Kidney (tissue), 14 donors: Measurements from ENCODE around the gene PLSCR3. TPM values are rescaled to one million over a fixed set of nuclear protein-coding genes. Genes with fewer than 3 reads are reported as not detected.
A peak's percentile ranks its signal among the peaks of the same experiment; 100 is the strongest.

Experiments
- DNase-seq, 5 donors: peaks; one replicate each; pipeline ENCODE4 v3.0.0-alpha.2; 2013 to 2020
- FAIRE-seq: peaks from 2 replicates; lab custom pipeline; 2012; peaks lifted over from hg19 to GRCh38; lab: Jason Lieb, UNC
- H3K27ac ChIP-seq, 2 donors: one replicate each; pipeline ENCODE4 v1.7.0; 2013; ENCODE audit warnings: low read depth in 2 of 2, low read length in 2 of 2, inconsistent platforms in 1 of 2
- H3K27me3 ChIP-seq: one replicate; pipeline ENCODE4 v1.7.1; 2013; ENCODE audit warnings: low read length, inconsistent platforms; ENCODE audit not compliant: control insufficient read depth, insufficient read depth
- H3K36me3 ChIP-seq, 3 donors: one replicate each; pipeline versions ENCODE4 v1.7.0 to v1.7.1; 2013; ENCODE audit warnings: low read length in 3 of 3, control low read depth in 1 of 3, inconsistent platforms in 1 of 3; ENCODE audit not compliant: insufficient read depth in 3 of 3, control insufficient read depth in 2 of 3
- H3K4me1 ChIP-seq, 3 donors: one replicate each; pipeline versions ENCODE4 v1.7.0 to v1.7.1; 2013; ENCODE audit warnings: low read length in 3 of 3, inconsistent platforms in 1 of 3, low read depth in 1 of 3; ENCODE audit not compliant: control insufficient read depth in 2 of 3, insufficient read depth in 2 of 3
- H3K4me3 ChIP-seq, 3 donors: one replicate each; pipeline versions ENCODE4 v1.7.0 to v1.8.1; 2013; ENCODE audit warnings: low read length in 3 of 3, control low read depth in 1 of 3, inconsistent platforms in 1 of 3
- H3K9ac ChIP-seq, 3 donors: one replicate each; pipeline versions ENCODE4 v1.7.0 to v1.7.1; 2013; ENCODE audit warnings: low read length in 3 of 3, control low read depth in 1 of 3, inconsistent platforms in 1 of 3
- H3K9me3 ChIP-seq, 3 donors: one replicate each; pipeline versions ENCODE4 v1.7.0 to v1.7.1; 2013; ENCODE audit warnings: low read length in 3 of 3, control low read depth in 1 of 3, inconsistent platforms in 1 of 3; ENCODE audit not compliant: control insufficient read depth in 2 of 3, insufficient read depth in 1 of 3
- intact Hi-C: fragments of 100-400 bp; cut with DNase I; formaldehyde crosslinking; loops from one replicate; pipeline ENCODE4 v1.11.1; 2022
- polyA plus RNA-seq: library from polyadenylated mRNA; stranded (reverse); fragments of 350-450 nt; fragmentation: Illumina TruSeq; extraction: RNeasy Lipid Tissue Mini Kit (QIAGEN cat#74804); gene quantifications from one replicate; pipeline ENCODE4 v1.2.3, GENCODE V29; 2014; ENCODE audit warnings: low read depth, low replicate concordance; ENCODE audit not compliant: insufficient read depth
- total RNA-seq: library from RNA; stranded (reverse); fragmentation: NEBNext Ultra II Directional; extraction: Animal tissue kit (Norgen Biotek cat#: 25700); gene quantifications from one replicate; pipeline ENCODE4 v1.2.1, GENCODE V29; 2021
- TF ChIP-seq, protein P1 (sequence below): IDR thresholded peaks from 3 replicates; pipeline ENCODE4 v1.5.1; 2012; ENCODE audit warnings: mild to moderate bottlenecking, moderate library complexity, borderline replicate concordance; ENCODE audit not compliant: insufficient read depth; ENCODE audit errors: extremely low read depth
- donor health status: control.
- donor health status: control.
- donor health status: control.
- donor health status: control.
- donor health status: control.
- donor health status: DM: yes; HTN: yes; CAD: no.
- donor health status: Normal renal cell carcinoma (clear cell type).

PLSCR3 gene
- total and polyA plus RNA-seq, 2 donors from 2014 or later: 26.4 to 35.0 TPM

DNA sequence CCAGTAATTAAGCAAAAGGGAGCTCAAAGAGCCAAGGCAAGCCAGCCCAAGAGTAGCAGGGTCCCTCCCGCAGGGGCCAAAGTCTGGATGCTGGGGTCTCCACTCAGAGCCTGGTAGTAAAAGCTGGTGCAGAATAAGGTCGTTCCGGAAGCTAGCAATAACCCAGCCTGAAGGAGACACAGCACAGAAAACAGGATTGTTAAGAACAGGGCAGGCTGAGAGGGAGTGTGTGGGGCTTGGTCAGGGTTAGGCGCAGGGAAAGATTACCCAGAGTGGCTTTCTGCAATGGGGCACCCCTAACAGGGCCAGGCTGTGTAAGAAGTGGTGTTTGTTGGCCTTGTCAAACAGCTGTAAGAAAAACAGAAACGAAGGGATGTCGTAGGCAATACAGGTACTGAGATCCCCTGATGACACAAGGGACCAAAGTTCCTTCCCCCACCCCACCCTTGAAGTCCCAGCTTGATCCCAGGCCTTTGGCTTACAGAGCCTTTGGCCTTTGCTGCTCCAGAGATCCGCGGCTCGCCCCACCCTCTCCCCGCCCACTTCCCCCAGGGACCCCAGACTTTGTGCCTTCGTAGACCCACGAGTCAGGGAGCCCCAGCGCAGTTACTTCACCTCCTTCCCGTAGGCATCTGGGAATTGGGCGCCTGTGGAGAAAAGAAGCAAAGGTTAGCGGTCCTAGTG is 8.9 kb upstream of the PLSCR3 start:
- TF ChIP-seq, protein P1, sequence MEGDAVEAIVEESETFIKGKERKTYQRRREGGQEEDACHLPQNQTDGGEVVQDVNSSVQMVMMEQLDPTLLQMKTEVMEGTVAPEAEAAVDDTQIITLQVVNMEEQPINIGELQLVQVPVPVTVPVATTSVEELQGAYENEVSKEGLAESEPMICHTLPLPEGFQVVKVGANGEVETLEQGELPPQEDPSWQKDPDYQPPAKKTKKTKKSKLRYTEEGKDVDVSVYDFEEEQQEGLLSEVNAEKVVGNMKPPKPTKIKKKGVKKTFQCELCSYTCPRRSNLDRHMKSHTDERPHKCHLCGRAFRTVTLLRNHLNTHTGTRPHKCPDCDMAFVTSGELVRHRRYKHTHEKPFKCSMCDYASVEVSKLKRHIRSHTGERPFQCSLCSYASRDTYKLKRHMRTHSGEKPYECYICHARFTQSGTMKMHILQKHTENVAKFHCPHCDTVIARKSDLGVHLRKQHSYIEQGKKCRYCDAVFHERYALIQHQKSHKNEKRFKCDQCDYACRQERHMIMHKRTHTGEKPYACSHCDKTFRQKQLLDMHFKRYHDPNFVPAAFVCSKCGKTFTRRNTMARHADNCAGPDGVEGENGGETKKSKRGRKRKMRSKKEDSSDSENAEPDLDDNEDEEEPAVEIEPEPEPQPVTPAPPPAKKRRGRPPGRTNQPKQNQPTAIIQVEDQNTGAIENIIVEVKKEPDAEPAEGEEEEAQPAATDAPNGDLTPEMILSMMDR: no peak
- intact Hi-C loops: no loop called here
- peak in 3 of 5 donors; percentile 67 to 90 (median 74) for DNase-seq
- Histone ChIP-seq H3K9ac (peak overlapping the region; percentile 12 to 77 (median 47)), H3K27me3 (no peaks in the 10 kb centered on the region), H3K4me1 (peaks cover 0 to 6% (median 6%) of the 10 kb centered on the region in 3 donors), H3K4me3 (peak overlapping the region; percentile 48 to 84 (median 72)), H3K36me3 (no peaks in the 10 kb centered on the region), H3K9me3 (no peaks in the 10 kb centered on the region), H3K27ac (peak overlapping the region; percentile 79 to 88)
- FAIRE-seq: no peak

DNA sequence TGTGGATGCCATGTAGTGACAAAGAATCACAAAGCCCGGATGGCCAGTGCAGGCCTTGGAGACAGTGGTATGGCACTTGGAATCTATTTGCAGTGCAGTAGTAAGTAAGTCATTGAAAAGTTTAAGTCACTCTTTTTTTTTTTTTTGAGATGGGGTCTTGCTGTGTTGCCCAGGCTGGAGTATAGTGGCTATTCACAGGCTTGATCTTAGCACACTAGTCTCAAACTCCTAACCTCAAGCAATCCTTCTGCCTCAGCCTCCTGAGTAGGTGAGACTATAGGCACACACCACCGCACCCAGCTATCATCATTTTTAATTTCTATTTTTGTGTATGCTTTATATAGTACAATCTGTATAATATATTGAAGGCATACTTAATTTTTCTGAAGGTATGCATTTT is 4.3 kb upstream of the PLSCR3 start:
- no peak overlapping the region for H3K9ac ChIP-seq
- peaks cover 0 to 10% (median 6%) of the 10 kb centered on the region in 3 donors for H3K4me1 ChIP-seq
- no peak overlapping the region for H3K4me3 ChIP-seq
- TF ChIP-seq, protein P1: no peak
- DNase-seq (no peak), FAIRE-seq (no peak)
- intact Hi-C loops: no loop called here
- H3K36me3 ChIP-seq: no peaks in the 10 kb centered on the region
- H3K27ac ChIP-seq: no peak overlapping the region
- no peaks in the 10 kb centered on the region for H3K27me3 ChIP-seq
- no peaks in the 10 kb centered on the region for H3K9me3 ChIP-seq

DNA sequence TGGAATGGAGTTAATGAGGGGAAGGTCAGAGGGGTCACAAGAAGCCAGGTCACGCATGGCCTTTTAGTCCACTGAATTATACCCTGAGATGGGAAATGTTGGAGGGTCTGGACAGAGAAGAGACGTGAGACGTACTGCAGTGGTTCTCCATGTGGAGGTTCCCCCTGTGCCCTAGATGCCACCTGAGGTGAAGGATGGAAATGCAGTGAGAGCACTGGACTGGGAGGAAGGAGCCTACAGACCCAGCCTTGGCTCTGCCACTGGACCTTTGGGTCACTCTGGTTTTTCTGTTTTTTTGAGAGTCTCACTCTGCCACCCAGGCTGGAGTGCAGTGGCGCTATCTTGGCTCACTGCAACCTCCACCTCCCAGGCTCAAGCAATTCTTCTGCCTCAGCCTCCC is 1.8 kb upstream of the PLSCR3 start:
- FAIRE-seq: no peak
- no peak overlapping the region for H3K9ac ChIP-seq
- intact Hi-C loops: no loop called here

More for the DNA sequence above, 1.8 kb upstream of the PLSCR3 start:
- H3K27ac ChIP-seq: no peak overlapping the region
- H3K36me3 ChIP-seq: peaks cover 0 to 3% (median 0%) of the 10 kb centered on the region in 3 donors
- DNase-seq: peak in 1 of 5 donors; percentile 42
- no peaks in the 10 kb centered on the region for H3K27me3 ChIP-seq
- H3K4me1 ChIP-seq: peaks cover 0 to 8% (median 0%) of the 10 kb centered on the region in 3 donors
- H3K9me3 ChIP-seq: no peaks in the 10 kb centered on the region
- H3K4me3 ChIP-seq: no peak overlapping the region
- TF ChIP-seq, protein P1: no peak
